Activated CD8-positive, alpha-beta memory T cell treated with anti-CD3 and anti-CD28 coated beads, Interleukin-2, amount 50 U/mL, for 4 hours (primary cell): ENCODE measurements around the gene ATAD3C.
"Not testable (repeated sequence)": the region's sequence is repeated elsewhere in the genome, so short reads cannot be mapped to it uniquely, and the experiment has no call there.

Experiments
- DNase-seq: peaks from one replicate; pipeline ENCODE4 v3.0.0-alpha.2; 2020

The ATAD3C gene

GRCh38 chr1:1511533-1512285 lies 62.2 kb downstream of the ATAD3C start, which contains the start of gene ATAD3A:
Gene ATAD3A (plus strand): TSS chr1:1512162. CDS start chr1:1512269, 107 bp downstream.
- peak; percentile 97 for DNase-seq

GRCh38 chr1:1512425-1512824 lies 62.9 kb downstream of the ATAD3C start:
- not testable (repeated sequence) for DNase-seq

- DNase-seq = not testable (repeated sequence)
Observed at GRCh38 chr1:1513675-1514074, 64.2 kb downstream of the ATAD3C start.

- DNase-seq = not testable (repeated sequence)
Observed at GRCh38 chr1:1514376-1514775, 64.9 kb downstream of the ATAD3C start.

GRCh38 chr1:1516923-1517322 lies 67.4 kb downstream of the ATAD3C start:
- not testable (repeated sequence) for DNase-seq

- no peak for DNase-seq
Observed at GRCh38 chr1:1517973-1518620, 68.6 kb downstream of the ATAD3C start.

GRCh38 chr1:1518621-1519007 lies 69.1 kb downstream of the ATAD3C start:
- DNase-seq = not testable (repeated sequence)
